LNCAP (cell line): ENCODE data around the gene INTS14.

Experiments
- CTCF ChIP-seq: fragments of 450-650 bp; IDR thresholded peaks from 2 replicates; pipeline ENCODE4 v1.5.1; 2017; ENCODE audit warnings: mild to moderate bottlenecking

Gene INTS14

GRCh38 chr15:65651042-65651322 lies 40.1 kb upstream of the INTS14 start:
- TF ChIP-seq CTCF = no peak

GRCh38 chr15:65650312-65651041 lies 39.5 kb upstream of the INTS14 start:
- no peak for TF ChIP-seq CTCF

- TF ChIP-seq CTCF = no peak
These were observed 35.6 kb upstream of the INTS14 start for GRCh38 chr15:65646486-65646885.

GRCh38 chr15:65645392-65645791 lies 34.5 kb upstream of the INTS14 start:
- TF ChIP-seq CTCF = no peak

- TF ChIP-seq CTCF = no peak
These were observed 33.4 kb upstream of the INTS14 start for GRCh38 chr15:65644282-65644681.

- no peak for TF ChIP-seq CTCF
These were observed 31.7 kb upstream of the INTS14 start for GRCh38 chr15:65642594-65642993.

- no peak for TF ChIP-seq CTCF
These were observed 31.0 kb upstream of the INTS14 start for GRCh38 chr15:65641768-65642475.
